Stimulated activated CD4-positive, alpha-beta T cell treated with anti-CD3 and anti-CD28 coated beads, Interleukin-2, amount 100 ng/mL, for 4 hours (primary cell): ENCODE measurements around the gene GALNT10.

Experiments used
- DNase-seq: peaks from one replicate; pipeline ENCODE4 v3.0.0-alpha.2; 2020; ENCODE audit warnings: low read depth

Gene GALNT10

GRCh38 chr5:154406826-154407225 is 216.3 kb downstream of the GALNT10 start:
- DNase-seq: no peak

GRCh38 chr5:154408811-154409210 is 218.3 kb downstream of the GALNT10 start:
- DNase-seq: no peak

- DNase-seq: no peak
Measured at GRCh38 chr5:154409230-154409840, 218.8 kb downstream of the GALNT10 start.

- no peak for DNase-seq
Measured at GRCh38 chr5:154410008-154410407, 219.5 kb downstream of the GALNT10 start.

- DNase-seq: no peak
Measured at GRCh38 chr5:154410786-154411185, 220.3 kb downstream of the GALNT10 start.

- DNase-seq: no peak
Measured at GRCh38 chr5:154411338-154411737, 220.8 kb downstream of the GALNT10 start.

- DNase-seq: no peak
Measured at GRCh38 chr5:154412316-154412715, 221.8 kb downstream of the GALNT10 start.

GRCh38 chr5:154412925-154413324 is 222.4 kb downstream of the GALNT10 start:
- no peak for DNase-seq

GRCh38 chr5:154415114-154415513 is 224.6 kb downstream of the GALNT10 start:
- no peak for DNase-seq

- no peak for DNase-seq
Measured at GRCh38 chr5:154418344-154418820, 227.8 kb downstream of the GALNT10 start.

- no peak for DNase-seq
Measured at GRCh38 chr5:154419236-154419635, 228.7 kb downstream of the GALNT10 start.

- DNase-seq: no peak
Measured at GRCh38 chr5:154421868-154422267, 231.3 kb downstream of the GALNT10 start.

GRCh38 chr5:154422298-154422697 is 231.8 kb downstream of the GALNT10 start:
- DNase-seq: no peak

- DNase-seq: no peak
Measured at GRCh38 chr5:154428208-154428607, 237.7 kb downstream of the GALNT10 start.

- DNase-seq: no peak
Measured at GRCh38 chr5:154429341-154429740, 238.8 kb downstream of the GALNT10 start.

GRCh38 chr5:154430466-154430865 is 239.9 kb downstream of the GALNT10 start:
- no peak for DNase-seq

GRCh38 chr5:154430961-154431630 is 240.6 kb downstream of the GALNT10 start:
- DNase-seq: no peak

GRCh38 chr5:154435226-154435625 is 244.7 kb downstream of the GALNT10 start:
- DNase-seq: no peak

GRCh38 chr5:154437281-154437965 is 246.9 kb downstream of the GALNT10 start:
- no peak for DNase-seq

GRCh38 chr5:154440540-154440939 is 250.0 kb downstream of the GALNT10 start:
- DNase-seq: no peak

- no peak for DNase-seq
Measured at GRCh38 chr5:154442801-154443200, 252.3 kb downstream of the GALNT10 start.

- DNase-seq: no peak
Measured at GRCh38 chr5:154444556-154445421, 254.3 kb downstream of the GALNT10 start.
